Hepatocyte (in vitro differentiated cells): ENCODE data around the gene ZAP70. TPM values are rescaled to one million over a fixed set of nuclear protein-coding genes. Genes with fewer than 3 reads are reported as not detected.

ENCODE experiments used
- DNase-seq: peaks from one replicate; pipeline ENCODE4 v3.0.0-alpha.2; 2016; ENCODE audit warnings: low spot score
- H2AFZ ChIP-seq: fragments of 200-600 bp; sonication (generic); 2 replicates; pipeline ENCODE4 v1.6.0; 2016; ENCODE audit warnings: antibody characterized with exemption, mild to moderate bottlenecking
- H3K27ac ChIP-seq: fragments of 200-600 bp; sonication (generic); 2 replicates; pipeline ENCODE4 v1.5.1; 2016; ENCODE audit warnings: mild to moderate bottlenecking
- H3K27me3 ChIP-seq: fragments of 200-600 bp; sonication (generic); 2 replicates; pipeline ENCODE4 v1.6.1; 2016
- H3K36me3 ChIP-seq: fragments of 200-600 bp; sonication (generic); replicated peaks from 2 replicates; pipeline ENCODE4 v1.5.1; 2016; ENCODE audit warnings: low read depth; ENCODE audit not compliant: insufficient read depth
- H3K4me1 ChIP-seq: fragments of 200-600 bp; sonication (generic); 2 replicates; pipeline ENCODE4 v1.5.1; 2016; ENCODE audit warnings: mild to moderate bottlenecking, moderate library complexity; ENCODE audit not compliant: insufficient read depth
- H3K4me2 ChIP-seq: fragments of 200-600 bp; sonication (generic); 2 replicates; pipeline ENCODE4 v1.6.0; 2016
- H3K4me3 ChIP-seq: fragments of 200-600 bp; sonication (generic); 2 replicates; pipeline ENCODE4 v1.5.1; 2016; ENCODE audit warnings: mild to moderate bottlenecking
- H3K79me2 ChIP-seq: fragments of 200-600 bp; sonication (generic); 2 replicates; pipeline ENCODE4 v1.6.0; 2017; ENCODE audit warnings: mild to moderate bottlenecking
- H3K9me2 ChIP-seq: fragments of 200-600 bp; sonication (generic); replicated peaks from 2 replicates; pipeline ENCODE4 v1.6.0; 2017; ENCODE audit warnings: mild to moderate bottlenecking; ENCODE audit not compliant: insufficient read depth
- H3K9me3 ChIP-seq: fragments of 200-600 bp; sonication (generic); 2 replicates; pipeline ENCODE4 v1.5.1; 2016; ENCODE audit warnings: low read depth, mild to moderate bottlenecking
- H4K20me1 ChIP-seq: fragments of 200-600 bp; sonication (generic); 2 replicates; pipeline ENCODE4 v1.6.0; 2016; ENCODE audit warnings: mild to moderate bottlenecking; ENCODE audit not compliant: insufficient read depth, poor library complexity, severe bottlenecking
- CTCF ChIP-seq: fragments of 200-600 bp; sonication (generic); IDR thresholded peaks from 2 replicates; pipeline ENCODE4 v1.5.1; 2016; ENCODE audit warnings: antibody characterized with exemption, mild to moderate bottlenecking; ENCODE audit not compliant: poor library complexity
- EZH2 ChIP-seq: fragments of 200-600 bp; sonication (generic); IDR thresholded peaks from 2 replicates; pipeline ENCODE4 v1.6.1; 2016; ENCODE audit warnings: antibody characterized with exemption, mild to moderate bottlenecking, borderline replicate concordance
- EZH2phosphoT487 ChIP-seq: fragments of 200-600 bp; sonication (generic); IDR thresholded peaks from one replicate; pipeline ENCODE4 v1.6.1; 2018; ENCODE audit warnings: antibody characterized with exemption, mild to moderate bottlenecking, low read depth, moderate library complexity; ENCODE audit not compliant: unreplicated experiment, severe bottlenecking
- WGBS: methylation state at CpG from one replicate; pipeline ENCODE4 v1.1.6; 2016; ENCODE audit warnings: low lambda C conversion rate; ENCODE audit errors: missing lambda C conversion rate; 5-methylcytosine and 5-hydroxymethylcytosine counted together
- polyA plus RNA-seq: library from polyadenylated mRNA; unstranded; fragments of >200 nt; fragmentation: Nextera tagmentation; extraction: Ambion mirVana; gene quantifications from 2 replicates; pipeline ENCODE4 v1.2.1, GENCODE V29; 2016
- total RNA-seq: library from RNA; depleted of rRNA; stranded (reverse); fragments of >200 nt; gene quantifications from 2 replicates; pipeline ENCODE4 v1.2.3, GENCODE V29; 2014

The ZAP70 gene
- total and polyA plus RNA-seq, 2 experiments from 2014 or later, result 0.80 to 1.5 TPM

- no peaks in the 10 kb centered on the region for H3K36me3 ChIP-seq
- H3K4me3 ChIP-seq, result no peak overlapping the region
- H3K4me2 ChIP-seq, result no peak overlapping the region
- H3K79me2 ChIP-seq, result no peaks in the 10 kb centered on the region
- H3K9me3 ChIP-seq, result no peaks in the 10 kb centered on the region
- no peak for TF ChIP-seq CTCF
- TF ChIP-seq EZH2phosphoT487, result no peak
- TF ChIP-seq EZH2, result no peak
- no peaks in the 10 kb centered on the region for H3K27me3 ChIP-seq
- no peaks in the 10 kb centered on the region for H3K9me2 ChIP-seq
- whole genome bisulfite sequencing, result 94% methylated on average over 5 of the region's 5 CpGs
- H4K20me1 ChIP-seq, result no peaks in the 10 kb centered on the region
- no peaks in the 10 kb centered on the region for H3K4me1 ChIP-seq
- no peak overlapping the region for H2AFZ ChIP-seq
- no peak overlapping the region for H3K27ac ChIP-seq
- no peak for DNase-seq
These were observed 17.6 kb upstream of the ZAP70 start for GRCh38 chr2:97695744-97696143.

GRCh38 chr2:97697252-97698235 is 15.8 kb upstream of the ZAP70 start:
- Histone ChIP-seq H3K9me2 (no peaks in the 10 kb centered on the region), H3K4me3 (no peak overlapping the region), H3K36me3 (no peaks in the 10 kb centered on the region), H3K9me3 (no peaks in the 10 kb centered on the region), H4K20me1 (no peaks in the 10 kb centered on the region), H2AFZ (no peak overlapping the region), H3K27me3 (no peaks in the 10 kb centered on the region), H3K79me2 (no peaks in the 10 kb centered on the region), H3K27ac (no peak overlapping the region), H3K4me1 (no peaks in the 10 kb centered on the region), H3K4me2 (peak overlapping the region; percentile 65)
- TF ChIP-seq EZH2 (no peak), CTCF (peak; percentile 97)
- DNase-seq, result peak; percentile 92
- WGBS, result 30% methylated on average over 14 of the region's 14 CpGs

- Histone ChIP-seq H3K9me3 (no peaks in the 10 kb centered on the region), H3K27me3 (no peaks in the 10 kb centered on the region), H3K79me2 (no peaks in the 10 kb centered on the region), H3K4me1 (no peaks in the 10 kb centered on the region), H3K4me2 (no peak overlapping the region), H3K4me3 (no peak overlapping the region), H2AFZ (no peak overlapping the region), H3K36me3 (no peaks in the 10 kb centered on the region), H3K27ac (no peak overlapping the region), H4K20me1 (no peaks in the 10 kb centered on the region), H3K9me2 (no peaks in the 10 kb centered on the region)
- WGBS, result 64% methylated on average over 4 of the region's 4 CpGs
- no peak for DNase-seq
- TF ChIP-seq EZH2 (no peak), EZH2phosphoT487 (no peak), CTCF (no peak)
These were observed 14.8 kb upstream of the ZAP70 start for GRCh38 chr2:97698530-97698929.
